Measurements from ENCODE around the gene C10orf90.
A peak's percentile ranks its signal among the peaks of the same experiment; 100 is the strongest.

The C10orf90 gene

DNA sequence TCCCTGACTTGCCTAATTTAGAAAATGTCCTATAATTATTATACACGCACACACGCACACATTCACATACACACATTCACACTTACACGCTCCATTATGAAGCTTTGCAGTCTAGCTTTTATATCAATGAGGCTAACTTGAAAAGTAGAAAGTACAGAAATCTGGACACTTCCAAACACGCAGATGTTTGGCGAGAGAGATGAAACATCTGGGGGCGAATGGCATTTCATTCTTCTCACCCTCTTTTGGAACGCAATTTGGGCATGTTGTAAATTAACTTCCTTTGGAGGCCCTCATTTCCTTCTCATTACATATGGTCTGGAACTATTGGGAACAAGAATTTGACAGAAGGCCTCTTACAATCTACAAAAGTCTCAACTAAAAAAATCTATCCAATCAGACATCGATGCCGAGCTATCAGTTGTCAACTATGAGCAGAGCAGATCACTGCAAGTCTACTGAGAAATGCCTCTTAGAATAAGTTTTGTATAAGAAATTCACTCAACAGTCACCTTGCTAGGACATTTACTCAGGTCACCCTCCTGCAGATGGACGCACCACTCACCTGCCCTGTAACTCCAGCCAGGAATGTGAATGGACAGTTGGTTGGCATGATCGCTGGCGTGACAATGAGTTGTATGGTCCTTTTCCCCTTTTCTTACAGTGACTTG lies 167.0 kb downstream of the C10orf90 start:
- no peak for DNase-seq (ENCODE audit: low read depth, low spot score)

DNA sequence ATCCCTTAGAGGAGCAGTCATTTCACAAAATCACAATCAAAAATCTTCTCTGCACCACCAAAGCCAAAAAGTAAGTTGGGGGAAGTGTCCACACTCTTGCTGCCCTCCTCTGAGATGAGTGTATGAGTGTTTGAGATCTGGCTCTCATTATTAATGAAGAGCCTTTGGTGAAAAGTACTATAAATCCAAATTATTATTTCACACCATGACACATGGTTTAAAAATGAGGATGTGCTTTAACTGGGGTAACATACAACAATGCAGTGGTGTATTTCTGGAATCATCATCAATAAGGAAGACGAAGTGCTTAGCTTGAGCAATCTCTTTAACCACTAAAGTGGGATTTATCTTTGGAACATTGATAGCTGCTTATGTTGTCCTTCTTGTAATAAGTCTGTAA lies 168.1 kb downstream of the C10orf90 start:
- DNase-seq (ENCODE audit: low read depth, low spot score) = no peak

DNA sequence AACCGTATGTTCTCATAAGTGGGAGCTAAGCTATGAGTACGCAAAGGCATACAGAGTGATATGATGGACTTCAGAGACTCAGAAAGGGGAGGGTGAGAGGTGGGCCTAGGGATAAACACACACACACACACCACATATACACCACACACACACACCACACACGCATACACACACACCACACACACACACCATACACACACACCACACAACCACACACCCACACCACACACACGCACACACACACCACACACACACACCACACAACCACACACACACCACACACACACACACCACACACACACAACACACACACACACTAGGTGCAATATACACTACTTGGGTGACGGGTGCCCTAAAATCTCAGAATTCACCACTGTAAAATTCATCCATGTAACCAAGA lies 168.7 kb downstream of the C10orf90 start:
- DNase-seq (ENCODE audit: low read depth, low spot score) = no peak

DNA sequence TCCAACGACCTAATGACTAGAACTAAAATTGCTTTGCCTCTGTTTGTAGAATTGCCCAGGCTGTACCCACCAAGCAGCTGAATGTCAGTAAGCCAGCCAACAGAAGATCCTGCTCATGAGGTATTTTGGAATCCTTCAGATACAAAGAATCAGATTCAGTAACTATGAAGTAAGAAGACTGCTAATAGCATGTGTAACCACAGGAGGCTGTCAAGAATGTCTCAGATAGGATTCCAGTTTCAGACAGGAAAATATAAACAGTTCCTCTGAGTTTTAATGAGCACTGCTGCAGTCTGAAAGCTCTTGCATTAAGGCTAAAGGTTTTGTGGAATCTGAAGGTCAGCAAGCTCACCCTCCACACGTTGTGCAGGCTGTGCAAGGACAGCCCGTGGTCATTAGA lies 169.6 kb downstream of the C10orf90 start:
- no peak for DNase-seq (ENCODE audit: low read depth, low spot score)

DNA sequence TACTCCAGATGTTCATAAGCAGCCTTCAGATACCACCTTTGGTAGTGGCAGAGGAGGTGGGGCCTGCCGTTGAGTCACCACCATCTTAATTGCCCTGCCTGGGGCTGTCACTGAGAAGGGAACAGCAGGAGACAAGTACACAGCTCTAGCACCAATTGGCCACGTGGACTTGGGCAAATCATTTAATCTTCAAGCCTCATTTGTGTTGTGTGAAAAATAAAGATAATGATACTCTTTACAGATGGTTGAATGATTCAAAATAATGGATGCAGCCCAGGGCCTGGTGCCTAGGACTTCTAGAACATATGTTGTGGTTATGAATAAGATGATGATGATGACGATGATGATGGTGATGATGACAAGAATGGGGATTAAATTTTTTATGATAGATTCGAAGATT lies 170.3 kb downstream of the C10orf90 start:
- no peak for DNase-seq (ENCODE audit: low read depth, low spot score)

DNA sequence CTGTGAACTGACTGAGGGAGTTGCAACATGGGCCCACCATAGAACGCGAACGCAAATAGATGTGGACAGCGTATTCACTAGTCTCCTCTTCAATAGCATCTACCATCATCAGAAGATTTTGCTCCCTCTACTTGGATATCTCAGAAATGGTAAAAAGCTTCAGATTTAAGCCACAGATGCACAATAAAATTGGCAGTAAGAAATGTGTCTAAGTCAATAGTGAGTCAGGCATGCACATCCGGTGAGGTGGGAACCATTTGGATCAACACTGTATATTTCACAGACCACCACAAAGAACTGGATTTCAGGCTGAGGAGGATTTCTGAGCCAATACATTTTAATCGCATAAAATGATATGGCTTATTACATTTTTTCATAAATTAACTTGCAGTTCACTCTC lies 170.7 kb downstream of the C10orf90 start:
- no peak for DNase-seq (ENCODE audit: low read depth, low spot score)

DNA sequence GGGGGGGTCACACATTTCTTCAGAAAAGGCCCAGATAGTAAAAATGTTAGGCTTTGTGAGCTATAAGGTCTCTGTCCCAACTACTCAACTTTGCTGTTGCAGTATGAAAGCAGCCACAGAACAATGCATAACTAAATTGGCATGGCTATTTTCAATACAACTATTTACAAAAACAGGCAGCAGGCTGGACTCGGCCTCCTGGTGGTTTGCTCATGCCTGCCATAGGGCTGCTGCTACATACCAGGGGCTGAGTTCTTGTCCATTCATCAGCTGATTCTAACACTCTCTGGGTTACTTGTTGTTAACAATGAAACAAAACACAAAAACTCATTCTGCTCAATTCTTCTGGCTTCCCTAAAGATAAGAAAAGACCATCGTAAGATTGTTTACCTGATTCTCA lies 172.8 kb downstream of the C10orf90 start:
- DNase-seq (ENCODE audit: low read depth, low spot score) = no peak

DNA sequence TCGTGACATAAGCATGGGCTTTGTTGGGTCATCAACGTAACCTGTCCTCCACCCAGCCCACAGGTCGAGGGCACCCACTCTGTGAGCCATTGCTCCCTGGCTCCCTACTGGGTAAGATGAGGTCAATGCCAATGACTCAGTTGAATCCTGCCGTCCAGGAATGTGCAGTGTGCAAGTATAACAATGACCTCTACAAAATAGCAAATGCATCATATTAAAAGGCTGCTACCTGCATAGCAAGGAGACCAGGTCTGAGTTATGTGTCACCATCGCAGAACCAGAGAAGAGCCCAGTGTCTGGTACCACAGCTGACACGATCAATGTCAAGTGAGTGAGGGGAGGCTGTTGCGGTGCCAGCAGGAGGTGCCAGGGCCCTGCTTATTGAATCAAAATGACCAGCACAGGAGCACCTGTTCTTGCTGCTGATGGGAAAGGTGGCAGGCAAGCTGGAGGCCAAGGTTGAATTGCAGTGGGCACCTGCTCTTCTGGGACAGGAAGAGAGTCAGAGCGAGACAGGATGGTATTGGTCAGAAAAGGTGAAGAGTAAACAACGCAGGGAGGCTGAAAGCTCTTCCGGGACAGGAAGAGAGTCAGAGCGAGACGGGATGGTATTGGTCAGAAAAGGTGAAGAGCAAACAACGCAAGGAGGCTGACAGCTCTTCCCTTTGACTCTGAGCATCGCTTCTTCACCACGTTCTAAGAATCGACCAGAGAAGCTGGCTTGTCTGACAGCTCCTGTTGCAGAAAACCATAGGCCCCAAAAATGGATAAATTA lies 173.5 kb downstream of the C10orf90 start:
- DNase-seq (ENCODE audit: low read depth, low spot score) = no peak

DNA sequence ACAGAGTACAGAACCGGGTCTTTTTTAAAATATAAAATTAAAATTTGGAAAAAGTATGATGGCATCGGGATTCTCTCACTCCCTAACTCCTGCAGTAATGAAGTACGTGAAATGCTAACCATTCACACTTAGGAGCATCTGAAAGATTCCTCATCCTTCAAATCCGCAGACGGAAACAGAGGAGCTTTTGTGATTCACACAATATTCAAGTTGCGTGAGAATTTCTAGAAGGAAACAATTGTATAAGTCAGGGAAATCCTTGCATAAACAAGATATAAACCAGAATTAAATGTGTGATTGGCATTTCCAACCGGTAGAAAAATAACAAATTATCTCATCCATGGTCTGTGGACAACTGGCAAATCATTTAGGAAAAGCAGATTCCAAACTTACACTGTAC lies 179.0 kb downstream of the C10orf90 start:
- DNase-seq (ENCODE audit: low read depth, low spot score) = no peak

DNA sequence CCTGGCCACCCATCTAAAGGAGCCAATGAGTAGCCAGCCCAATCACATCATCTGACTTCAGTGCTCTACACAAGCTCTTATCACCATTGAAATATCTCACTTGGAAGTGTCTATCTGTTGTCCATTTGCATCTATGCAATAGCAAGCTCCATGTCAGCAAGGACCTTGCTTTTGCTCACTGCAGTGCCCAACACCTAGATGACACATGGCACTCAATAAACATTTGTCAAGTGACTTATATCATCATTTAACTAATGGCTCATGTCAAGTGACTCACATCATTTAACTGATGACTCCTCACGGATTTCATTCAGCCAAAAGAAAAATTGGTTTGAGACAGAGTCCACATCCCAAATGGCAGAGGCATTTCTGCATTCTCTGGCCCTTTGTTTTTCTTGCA lies 189.3 kb downstream of the C10orf90 start:
- DNase-seq (ENCODE audit: low read depth, low spot score) = no peak

DNA sequence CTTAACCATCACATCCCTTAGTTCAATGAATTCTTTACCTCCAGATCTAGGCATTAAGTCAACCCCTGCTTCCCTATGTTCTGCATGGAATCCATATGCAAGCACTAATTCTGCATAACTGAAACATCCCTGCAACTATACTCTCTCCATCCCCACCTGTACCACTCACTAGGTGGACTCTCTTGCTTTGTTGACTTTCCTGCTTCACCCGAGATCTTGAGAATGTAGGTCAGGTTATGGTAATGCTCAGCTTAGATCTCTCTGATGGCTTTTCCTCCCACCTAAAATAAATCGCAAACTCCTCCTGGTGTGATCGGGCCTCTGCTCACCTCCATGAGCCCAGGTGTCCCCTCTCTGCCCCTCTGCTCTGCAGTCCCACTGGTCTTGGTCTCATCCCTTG lies 189.8 kb downstream of the C10orf90 start:
- DNase-seq (ENCODE audit: low read depth, low spot score) = no peak

DNA sequence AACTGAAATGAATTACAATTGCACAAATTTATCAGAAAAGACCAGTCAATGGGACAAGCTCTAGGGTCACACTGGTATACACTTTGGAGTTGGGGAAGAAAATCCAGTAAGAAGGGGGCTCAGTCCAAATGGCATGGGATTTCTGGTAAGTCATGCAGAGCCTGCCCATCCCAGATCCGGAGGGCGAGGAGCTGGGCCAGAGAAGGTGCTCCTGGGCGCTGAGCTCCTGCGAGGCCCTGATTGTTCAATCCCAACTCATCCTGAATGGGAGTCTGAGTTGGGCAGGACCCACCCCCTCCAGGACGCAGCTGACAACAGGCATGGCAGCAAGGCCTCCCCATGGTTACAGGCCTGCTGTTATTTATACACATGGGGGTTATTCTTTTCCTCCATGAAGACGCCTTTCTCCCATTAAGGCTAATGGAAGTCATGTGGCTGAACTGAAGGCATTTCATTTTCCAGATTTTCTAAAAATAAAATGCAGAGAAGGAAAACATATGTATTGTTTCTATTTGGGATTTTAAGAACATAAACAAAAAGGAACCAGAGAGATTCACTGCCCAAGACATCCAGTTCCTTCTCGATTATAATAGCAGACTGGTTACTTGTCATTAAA lies 191.1 kb downstream of the C10orf90 start:
- DNase-seq (ENCODE audit: low read depth, low spot score) = no peak

DNA sequence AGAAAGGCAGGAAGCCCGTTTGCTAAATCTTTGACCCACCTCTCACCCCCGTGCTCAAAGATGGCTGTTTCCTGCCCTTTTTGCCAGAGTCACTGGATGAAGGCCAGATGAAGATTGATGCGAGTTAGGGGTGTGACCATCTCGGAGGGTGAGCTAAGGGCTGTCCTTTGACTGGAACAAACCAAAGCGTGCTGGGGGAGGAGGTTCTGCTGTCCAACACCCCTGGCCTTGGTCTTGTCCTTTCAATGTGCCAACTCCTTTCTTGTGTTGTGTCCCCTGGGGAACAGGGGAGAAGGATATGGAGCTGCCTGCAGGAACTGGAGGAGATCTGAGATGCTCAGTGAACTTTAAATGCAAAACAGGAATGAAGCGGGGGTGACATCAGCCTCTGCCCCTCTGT lies 191.9 kb downstream of the C10orf90 start:
- DNase-seq (ENCODE audit: low read depth, low spot score) = no peak

DNA sequence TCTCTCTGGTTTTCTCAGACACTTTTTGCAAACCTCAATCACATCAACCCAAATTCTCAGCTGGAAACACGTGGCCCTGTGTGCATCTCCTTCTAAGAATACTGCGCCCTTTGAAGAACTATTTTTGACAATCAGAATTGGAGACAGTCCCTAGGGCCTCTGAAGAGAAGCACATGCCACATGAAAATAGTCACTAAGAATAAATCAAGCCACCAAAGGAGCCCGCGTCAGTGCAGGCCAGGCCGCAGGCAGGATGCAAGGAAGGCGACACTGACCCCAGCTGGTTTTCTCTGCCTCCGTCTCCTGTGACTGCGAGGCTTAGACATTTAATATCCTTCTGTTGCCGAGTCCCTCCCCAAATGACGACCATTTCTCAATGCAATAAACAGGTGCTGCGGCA lies 194.2 kb downstream of the C10orf90 start:
- no peak for DNase-seq (ENCODE audit: low read depth, low spot score)

DNA sequence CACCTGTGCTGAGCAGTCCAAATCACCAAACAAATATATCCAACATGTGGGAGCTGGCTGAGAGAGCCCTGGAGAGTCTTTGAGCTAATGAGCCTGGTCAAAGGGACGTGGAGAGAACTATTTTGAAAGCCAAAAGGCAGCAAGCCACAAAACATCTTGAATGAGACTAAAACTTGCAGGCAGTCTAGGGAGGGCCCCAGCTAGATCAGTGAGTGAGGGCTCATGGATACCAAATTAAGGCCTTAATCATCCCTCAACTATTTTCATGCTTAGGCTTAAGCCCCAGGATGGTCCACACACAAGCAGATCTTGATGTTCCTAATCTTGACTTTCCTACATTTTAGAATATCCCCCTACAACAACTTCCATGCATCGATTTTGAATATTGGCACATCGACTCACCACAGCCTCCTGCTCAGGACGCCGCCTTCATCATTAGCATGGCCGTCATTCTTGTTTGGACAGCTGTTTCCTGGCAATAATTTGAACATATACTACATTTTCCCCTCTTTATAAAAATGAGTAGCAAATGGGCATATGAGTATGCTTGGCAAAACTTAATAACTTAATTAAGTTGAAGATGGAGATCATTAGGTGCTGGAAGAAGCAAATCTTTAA lies 195.3 kb downstream of the C10orf90 start:
- no peak for DNase-seq (ENCODE audit: low read depth, low spot score)

DNA sequence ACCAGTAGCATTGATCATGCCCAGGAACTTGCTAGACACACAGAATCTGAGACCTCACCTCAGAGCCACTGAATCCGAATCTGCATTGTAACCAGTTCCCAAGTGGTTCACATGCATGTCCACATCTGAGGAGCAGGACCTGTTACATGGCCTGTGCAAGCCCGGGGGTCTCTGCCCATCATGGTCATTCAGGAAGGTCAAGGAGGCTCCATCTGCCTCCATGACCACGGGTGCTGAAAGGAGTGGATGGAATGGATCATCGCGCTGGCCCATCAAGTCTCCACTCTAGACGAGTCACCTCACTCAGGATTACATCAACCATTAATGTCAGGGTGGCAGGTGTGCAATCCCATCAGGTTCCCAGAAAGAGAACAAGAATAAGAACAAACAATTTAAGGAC lies 196.5 kb downstream of the C10orf90 start:
- DNase-seq (ENCODE audit: low read depth, low spot score) = no peak

DNA sequence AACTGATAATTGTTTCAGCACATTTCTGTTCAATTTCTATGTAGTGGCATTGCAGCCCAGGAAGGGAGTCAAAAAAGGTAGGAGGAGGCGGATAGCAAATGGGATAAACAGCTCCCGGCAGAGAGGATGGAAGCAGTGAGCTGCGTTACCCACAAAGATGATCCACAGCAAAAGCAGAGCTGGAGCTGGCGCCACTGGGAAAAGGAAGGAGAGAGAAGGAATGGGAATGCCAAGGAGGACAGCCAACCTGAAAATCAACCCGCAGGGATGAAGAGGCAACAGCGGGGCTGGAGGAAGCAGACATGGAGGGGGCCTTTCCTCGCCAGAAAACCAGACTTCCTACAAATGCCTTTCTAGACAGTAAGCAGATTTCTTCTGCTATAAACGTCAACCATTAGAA lies 199.5 kb downstream of the C10orf90 start:
- DNase-seq (ENCODE audit: low read depth, low spot score) = no peak

DNA sequence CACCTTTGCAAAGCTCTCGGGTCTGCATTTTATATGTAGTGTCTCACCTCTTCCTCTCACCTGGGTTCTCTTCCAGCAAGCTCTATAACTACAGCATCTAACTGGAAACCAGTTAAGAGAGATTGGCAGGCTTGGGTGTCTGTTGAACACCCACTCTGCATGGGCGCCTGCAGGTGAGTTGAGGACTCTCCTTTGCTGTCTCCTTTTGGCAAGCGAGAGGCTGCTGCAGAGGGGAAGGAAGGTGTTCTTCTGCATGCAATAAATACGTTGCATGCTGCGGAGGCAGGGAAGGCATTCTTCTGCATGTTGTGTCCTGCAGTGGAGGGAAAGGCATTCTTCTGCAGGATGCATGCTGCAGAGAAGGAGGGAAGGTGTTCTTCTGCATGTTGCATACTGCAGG lies 200.8 kb downstream of the C10orf90 start:
- DNase-seq (ENCODE audit: low read depth, low spot score) = peak; percentile 2

DNA sequence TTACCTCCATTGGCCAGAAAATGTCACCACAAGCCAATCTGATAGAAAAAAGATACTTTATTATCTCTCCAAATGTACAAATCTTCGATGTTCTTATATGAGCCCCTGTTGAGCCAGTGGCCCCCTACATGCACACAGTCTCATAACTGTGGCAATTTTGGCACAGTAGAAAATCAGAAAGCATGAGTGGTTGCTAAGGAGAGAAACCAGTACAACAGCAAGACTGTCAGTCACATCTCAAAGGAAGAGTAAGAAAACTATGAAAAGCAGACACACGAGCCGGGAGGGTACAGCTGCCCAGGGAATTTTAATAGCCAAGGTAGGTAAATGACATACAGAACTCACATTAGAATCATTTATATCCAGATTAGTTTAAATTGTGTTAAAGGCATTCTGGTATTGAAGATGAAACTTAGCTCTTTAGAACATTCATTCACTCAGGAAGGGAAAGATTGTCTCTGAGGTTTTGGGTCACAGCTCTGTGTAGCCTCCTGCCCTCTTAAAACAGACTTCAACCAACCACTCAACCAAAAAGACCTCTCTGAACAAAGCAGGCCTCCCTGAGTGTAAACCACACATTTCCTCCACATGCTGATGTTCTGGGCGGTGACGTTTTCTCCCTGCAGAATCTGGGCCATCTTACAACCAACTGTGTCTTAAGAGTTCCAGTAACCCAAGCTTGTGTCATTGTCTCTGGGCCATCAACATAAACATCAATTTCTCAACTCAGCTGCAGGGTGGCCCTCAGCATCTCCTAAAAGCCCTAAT lies 201.4 kb downstream of the C10orf90 start:
- peak; percentile 6 for DNase-seq (ENCODE audit: low read depth, low spot score)

DNA sequence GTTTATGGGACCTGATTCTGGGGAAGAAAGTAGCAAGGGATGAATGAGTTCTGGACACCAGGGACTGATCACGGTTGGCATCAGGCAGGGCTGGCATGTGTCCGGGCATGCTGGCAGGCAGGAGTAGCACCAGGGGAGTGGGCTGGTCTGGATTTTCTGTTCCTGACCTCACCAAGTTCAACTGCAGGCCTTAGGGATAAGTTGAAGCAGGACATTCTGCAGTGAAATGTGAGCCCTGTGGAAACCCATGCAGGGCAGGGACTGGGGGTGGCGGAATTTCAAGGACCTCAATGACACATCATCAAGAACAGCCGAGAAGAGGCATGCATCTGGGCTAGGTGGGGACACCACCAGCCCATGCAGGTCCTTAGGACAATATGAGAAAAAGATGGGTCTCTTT lies 202.0 kb downstream of the C10orf90 start:
- DNase-seq (ENCODE audit: low read depth, low spot score) = no peak

DNA sequence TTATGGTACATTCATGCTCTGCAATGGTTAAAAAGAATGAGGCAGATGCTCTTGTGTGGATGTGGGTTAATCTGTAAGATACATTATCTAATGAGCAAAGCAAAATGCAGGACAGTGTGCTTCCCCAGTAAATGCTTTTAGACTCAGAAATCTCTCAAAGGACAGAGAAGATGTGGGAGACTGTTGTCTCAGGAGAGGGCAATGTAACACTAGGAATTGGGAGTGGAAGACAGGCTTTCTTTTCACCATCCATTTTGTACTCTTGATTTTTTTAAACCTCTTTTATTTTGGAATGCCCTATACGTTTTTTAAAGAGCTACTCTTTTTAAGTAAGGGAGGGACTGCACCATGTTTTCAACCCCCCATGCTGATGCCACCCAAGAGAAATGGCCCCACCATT lies 204.7 kb downstream of the C10orf90 start:
- DNase-seq (ENCODE audit: low read depth, low spot score) = no peak

DNA sequence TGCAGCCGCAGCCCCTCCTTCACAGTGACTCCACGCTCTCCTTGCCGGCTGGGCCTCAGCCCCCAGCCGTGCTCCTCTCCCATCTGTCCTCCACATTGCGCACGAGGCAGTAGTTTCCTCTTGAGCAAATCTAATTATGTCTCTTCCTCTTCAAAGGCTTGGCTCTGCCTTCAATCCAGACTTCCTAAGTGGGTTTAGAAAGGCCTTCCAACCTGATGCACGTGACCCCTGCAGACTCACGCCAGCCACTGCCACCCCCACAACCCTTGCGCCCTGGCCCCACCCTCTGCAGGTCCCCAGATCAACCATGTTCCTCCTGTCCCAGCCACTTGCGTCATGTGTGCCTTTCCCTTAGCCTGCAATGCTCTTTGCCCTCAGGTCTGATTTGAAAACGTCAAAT lies 207.2 kb downstream of the C10orf90 start:
- DNase-seq (ENCODE audit: low read depth, low spot score) = no peak

Measured in activated CD4-positive, CD25-positive, alpha-beta regulatory T cell treated with anti-CD3 and anti-CD28 coated beads, Interleukin-2, amount 50 U/mL, for 16 hours (primary cell).